ENCODE results near the gene LNX1. TPM values are rescaled to one million over a fixed set of nuclear protein-coding genes. Genes with fewer than 3 reads are reported as not detected.

Gene LNX1
- total and polyA plus RNA-seq, 10 of the 15 experiments (the other 5 are each of a cell fraction or from before 2014, with no cell fraction given), result 0.72 to 1.4 (median 1.0) TPM

- ChIA-PET SMC1A (ENCODE audit: uncharacterized antibody, unreplicated experiment) (interaction anchor here (1.1 to 1.3 kb wide), 2 partner anchors 48 to 64 kb away, joined by 3 read pairs; no protein-coding TSS in a partner anchor), RAD21 (ENCODE audit: unreplicated experiment) (interaction anchor here (1.0 kb wide), 1 partner anchor 43 kb away, joined by 3 read pairs; no protein-coding TSS in a partner anchor), POLR2A (no interaction called here), CTCF (interaction anchor here (1.6 kb wide), 1 partner anchor 26 kb away, joined by 6 read pairs; no protein-coding TSS in a partner anchor)
- Histone ChIP-seq H3K27ac (ENCODE audit: control insufficient read depth, insufficient read depth) (no peak overlapping the region), H3K4me1 (ENCODE audit: control insufficient read depth, insufficient read depth, low read length) (peaks cover 3% of the 10 kb centered on the region; the same call in 1 of the 2 replicates), H3K9me3 (replicated peaks; ENCODE audit: control insufficient read depth, insufficient read depth, low read length) (no peaks in the 10 kb centered on the region), H3K36me3 (ENCODE audit: control insufficient read depth in 2 of 2, insufficient read depth in 2 of 2, low read length in 1 of 2) (no peaks in the 10 kb centered on the region), H3K27me3 (replicated peaks in 1 of 2; ENCODE audit: control insufficient read depth in 2 of 2, insufficient read depth in 2 of 2, low read length in 1 of 2) (no peaks in the 10 kb centered on the region), H3K4me3 (no peak overlapping the region), H3K4me2 (ENCODE audit: control insufficient read depth, insufficient read depth) (no peak overlapping the region), H2AFZ (ENCODE audit: control insufficient read depth, low read depth, low read length) (no peak overlapping the region), H4K20me1 (ENCODE audit: control insufficient read depth, insufficient read depth) (no peaks in the 10 kb centered on the region), H3K79me2 (ENCODE audit: control insufficient read depth, insufficient read depth, low read length) (no peaks in the 10 kb centered on the region), H3K9ac (ENCODE audit: control insufficient read depth, insufficient read depth, low read length) (no peak overlapping the region)
- intact Hi-C loops (cut with micrococcal nuclease; ENCODE audit: unreplicated experiment) (no loop called here), in situ Hi-C loops (cut with MboI) (no loop called here)
- FAIRE-seq, result no peak
- no TSS peak for BruUV-seq (replicated peaks)
- WGBS (ENCODE audit: insufficient coverage, insufficient replicate concordance, low lambda C conversion rate, missing lambda C conversion rate), result 74% methylated on average over 2 of the region's 2 CpGs
- no peak for ATAC-seq
- DNase-seq (ENCODE audit: low read depth, low spot score), result no peak
- TF ChIP-seq BCL3 (IDR thresholded peaks at IDR 0.05; ENCODE audit: borderline replicate concordance, insufficient read depth, low read depth, low read length, poor library complexity, severe bottlenecking) (no peak), RBBP5 (conservative IDR thresholded peaks at IDR 0.05) (no peak), RAD21 (IDR thresholded peaks at IDR 0.05; ENCODE audit: insufficient read depth, low read depth, low read length) (no peak), HDGF (IDR thresholded peaks at IDR 0.05) (no peak), ATF3 (IDR thresholded peaks at IDR 0.05; ENCODE audit: borderline replicate concordance, extremely low read depth, low read depth, low read length) (no peak), CBX3 (IDR thresholded peaks at IDR 0.05; ENCODE audit: borderline replicate concordance, low read depth) (no peak)
These were observed 1.8 kb downstream of the LNX1 start for GRCh38 chr4:53589511-53589910.

Measured in GM12878 (cell line).